ENCODE measurements around the gene LRRC28. TPM values are rescaled to one million over a fixed set of nuclear protein-coding genes. Genes with fewer than 3 reads are reported as not detected.

The LRRC28 gene
- total and polyA plus RNA-seq, 3 donors from 2014 or later = 78.9 to 100.0 (median 97.1) TPM

- H3K27ac ChIP-seq = no peak overlapping the region
- TF ChIP-seq POLR2A (IDR thresholded peaks at IDR 0.05) = no peak
- TF ChIP-seq, protein P1, sequence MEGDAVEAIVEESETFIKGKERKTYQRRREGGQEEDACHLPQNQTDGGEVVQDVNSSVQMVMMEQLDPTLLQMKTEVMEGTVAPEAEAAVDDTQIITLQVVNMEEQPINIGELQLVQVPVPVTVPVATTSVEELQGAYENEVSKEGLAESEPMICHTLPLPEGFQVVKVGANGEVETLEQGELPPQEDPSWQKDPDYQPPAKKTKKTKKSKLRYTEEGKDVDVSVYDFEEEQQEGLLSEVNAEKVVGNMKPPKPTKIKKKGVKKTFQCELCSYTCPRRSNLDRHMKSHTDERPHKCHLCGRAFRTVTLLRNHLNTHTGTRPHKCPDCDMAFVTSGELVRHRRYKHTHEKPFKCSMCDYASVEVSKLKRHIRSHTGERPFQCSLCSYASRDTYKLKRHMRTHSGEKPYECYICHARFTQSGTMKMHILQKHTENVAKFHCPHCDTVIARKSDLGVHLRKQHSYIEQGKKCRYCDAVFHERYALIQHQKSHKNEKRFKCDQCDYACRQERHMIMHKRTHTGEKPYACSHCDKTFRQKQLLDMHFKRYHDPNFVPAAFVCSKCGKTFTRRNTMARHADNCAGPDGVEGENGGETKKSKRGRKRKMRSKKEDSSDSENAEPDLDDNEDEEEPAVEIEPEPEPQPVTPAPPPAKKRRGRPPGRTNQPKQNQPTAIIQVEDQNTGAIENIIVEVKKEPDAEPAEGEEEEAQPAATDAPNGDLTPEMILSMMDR (IDR thresholded peaks at IDR 0.05) = no peak
- H3K4me3 ChIP-seq = no peak overlapping the region
- 71 to 75% methylated on average over 4 of the region's 4 CpGs for WGBS, 2 donors
- H3K4me1 ChIP-seq = peaks cover 4% of the 10 kb centered on the region
- intact Hi-C loops (cut with DNase I; ENCODE audit: low total_unique reads) = no loop called here
- H3K9me3 ChIP-seq = no peaks in the 10 kb centered on the region
- H3K27me3 ChIP-seq = no peaks in the 10 kb centered on the region
- H3K36me3 ChIP-seq (ENCODE audit: low read depth, missing control alignments) = no peaks in the 10 kb centered on the region
- DNase-seq = no peak
Observed at GRCh38 chr15:99303907-99304306, 52.6 kb downstream of the LRRC28 start.

GRCh38 chr15:99305761-99306505 lies 54.7 kb downstream of the LRRC28 start:
- DNase-seq = no peak

GRCh38 chr15:99306694-99307338 lies 55.5 kb downstream of the LRRC28 start:
- no peak overlapping the region for H3K27ac ChIP-seq
- H3K4me1 ChIP-seq = peaks cover 4% of the 10 kb centered on the region
- H3K4me3 ChIP-seq = no peak overlapping the region
- H3K9me3 ChIP-seq = no peaks in the 10 kb centered on the region
- no peaks in the 10 kb centered on the region for H3K27me3 ChIP-seq
- peak; percentile 44 for DNase-seq
- 62 to 73% methylated on average over 8 of the region's 8 CpGs for WGBS, 2 donors
- TF ChIP-seq, protein P1 (IDR thresholded peaks at IDR 0.05) = no peak
- TF ChIP-seq POLR2A (IDR thresholded peaks at IDR 0.05) = no peak
- no peaks in the 10 kb centered on the region for H3K36me3 ChIP-seq (ENCODE audit: low read depth, missing control alignments)
- intact Hi-C loops (cut with DNase I; ENCODE audit: low total_unique reads) = no loop called here

More at GRCh38 chr15:99305761-99306505, 54.7 kb downstream of the LRRC28 start:
- Histone ChIP-seq H3K4me3 (no peak overlapping the region), H3K27me3 (no peaks in the 10 kb centered on the region), H3K4me1 (peaks cover 4% of the 10 kb centered on the region), H3K9me3 (no peaks in the 10 kb centered on the region), H3K36me3 (ENCODE audit: low read depth, missing control alignments) (no peaks in the 10 kb centered on the region), H3K27ac (no peak overlapping the region)
- 46 to 47% methylated on average over 8 of the region's 8 CpGs for WGBS, 2 donors
- TF ChIP-seq, protein P1 (IDR thresholded peaks at IDR 0.05) = no peak
- no peak for TF ChIP-seq POLR2A (IDR thresholded peaks at IDR 0.05)
- intact Hi-C loops (cut with DNase I; ENCODE audit: low total_unique reads) = no loop called here

- H3K4me3 ChIP-seq = no peak overlapping the region
- 87 to 89% methylated on average over 6 of the region's 6 CpGs for WGBS, 2 donors
Observed at GRCh38 chr15:99307735-99308134, 56.5 kb downstream of the LRRC28 start.

More at GRCh38 chr15:99307735-99308134, 56.5 kb downstream of the LRRC28 start:
- Histone ChIP-seq H3K27ac (no peak overlapping the region), H3K27me3 (no peaks in the 10 kb centered on the region), H3K4me1 (peaks cover 4% of the 10 kb centered on the region), H3K36me3 (ENCODE audit: low read depth, missing control alignments) (no peaks in the 10 kb centered on the region), H3K9me3 (no peaks in the 10 kb centered on the region)
- TF ChIP-seq, protein P1 (IDR thresholded peaks at IDR 0.05) = no peak
- no peak for TF ChIP-seq POLR2A (IDR thresholded peaks at IDR 0.05)
- intact Hi-C loops (cut with DNase I; ENCODE audit: low total_unique reads) = no loop called here
- DNase-seq = no peak
